ENCODE data around the gene PLCXD1.
"Not testable (repeated sequence)": the region's sequence is repeated elsewhere in the genome, so short reads cannot be mapped to it uniquely, and the experiment has no call there.

Gene PLCXD1

DNA sequence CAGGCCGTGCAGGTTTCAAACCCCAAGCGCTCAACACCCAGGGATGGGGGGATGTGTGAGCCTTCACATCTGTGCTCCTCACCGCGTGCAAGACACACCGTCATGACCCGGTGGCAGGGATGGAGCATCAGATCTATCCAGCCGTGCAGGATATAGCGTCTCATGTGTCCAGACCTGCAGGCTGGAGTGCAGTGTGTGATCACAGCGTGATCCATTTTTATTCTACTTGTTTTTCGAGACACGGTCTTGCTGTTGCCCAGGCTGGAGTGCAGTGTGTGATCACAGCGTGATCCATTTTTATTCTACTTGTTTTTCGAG lies 70.1 kb downstream of the PLCXD1 start:
- not testable (repeated sequence) for DNase-seq (ENCODE audit: low read depth)

- DNase-seq (ENCODE audit: low read depth) = no peak
These were observed 70.6 kb downstream of the PLCXD1 start for GRCh38 chrX:351736-352135.

- DNase-seq (ENCODE audit: low read depth) = no peak
These were observed 71.0 kb downstream of the PLCXD1 start for GRCh38 chrX:352181-352580.

DNA sequence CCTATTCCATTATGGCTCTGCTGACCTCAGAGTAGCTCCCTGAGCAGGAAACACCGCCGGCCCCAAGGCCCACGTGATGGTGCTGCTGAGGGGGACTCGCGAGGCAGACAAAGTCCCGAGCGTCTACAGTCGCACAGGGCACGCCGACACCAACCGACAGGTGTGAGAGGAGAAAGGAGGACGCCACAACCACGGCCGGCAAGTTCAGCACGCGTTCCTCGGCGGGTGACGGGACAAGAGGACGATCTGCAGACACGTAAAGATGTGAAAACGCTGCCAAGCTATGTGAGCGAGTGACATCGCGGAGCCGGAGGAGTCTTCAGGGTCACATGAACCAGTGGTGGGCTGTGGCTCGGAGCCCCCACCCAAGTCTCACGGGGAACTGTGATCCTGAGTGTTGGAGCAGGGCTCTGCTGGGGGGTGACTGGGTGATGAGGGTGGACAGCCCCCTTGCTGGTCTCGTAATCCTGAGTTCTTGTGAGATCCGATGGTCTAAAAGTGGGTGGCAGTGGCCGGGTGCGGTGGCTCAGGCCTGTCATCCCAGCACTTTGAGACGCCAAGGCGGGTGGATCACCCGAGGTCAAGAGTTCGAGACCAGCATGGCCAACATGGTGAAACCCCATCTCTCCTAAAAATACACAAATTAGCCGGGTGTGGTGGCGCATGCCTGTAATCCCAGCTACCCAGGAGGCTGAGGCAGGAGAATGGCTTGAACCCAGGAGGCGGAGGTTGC lies 71.6 kb downstream of the PLCXD1 start:
- no peak for DNase-seq (ENCODE audit: low read depth)

Measured in T follicular helper cell (primary cell).